ENCODE data around the gene DHCR24.
"Not testable (repeated sequence)": the region's sequence is repeated elsewhere in the genome, so short reads cannot be mapped to it uniquely, and the experiment has no call there.

Gene DHCR24

GRCh38 chr1:54887665-54888071 lies 673 bp upstream of the DHCR24 start:
- DNase-seq, result no peak

GRCh38 chr1:54885807-54886723 lies 930 bp downstream of the DHCR24 start:
- DNase-seq, result no peak

GRCh38 chr1:54885237-54885679 lies 1.7 kb downstream of the DHCR24 start:
- no peak for DNase-seq

- DNase-seq, result no peak
Observed at GRCh38 chr1:54884768-54885167, 2.2 kb downstream of the DHCR24 start.

- DNase-seq, result no peak
Observed at GRCh38 chr1:54884135-54884586, 2.8 kb downstream of the DHCR24 start.

- DNase-seq, result no peak
Observed at GRCh38 chr1:54883349-54884102, 3.5 kb downstream of the DHCR24 start.

- no peak for DNase-seq
Observed at GRCh38 chr1:54882519-54882918, 4.5 kb downstream of the DHCR24 start.

GRCh38 chr1:54881604-54882003 lies 5.4 kb downstream of the DHCR24 start:
- DNase-seq, result not testable (repeated sequence)

GRCh38 chr1:54879872-54880271 lies 7.1 kb downstream of the DHCR24 start:
- no peak for DNase-seq

GRCh38 chr1:54876814-54877213 lies 10.2 kb downstream of the DHCR24 start:
- no peak for DNase-seq

GRCh38 chr1:54875000-54875399 lies 12.0 kb downstream of the DHCR24 start:
- DNase-seq, result no peak

GRCh38 chr1:54874079-54874830 lies 12.7 kb downstream of the DHCR24 start:
- DNase-seq, result no peak

GRCh38 chr1:54872036-54872331 lies 15.0 kb downstream of the DHCR24 start:
- no peak for DNase-seq

- DNase-seq, result no peak
Observed at GRCh38 chr1:54871275-54872035, 15.5 kb downstream of the DHCR24 start.

- no peak for DNase-seq
Observed at GRCh38 chr1:54870869-54871268, 16.1 kb downstream of the DHCR24 start.

GRCh38 chr1:54869173-54869851 lies 17.7 kb downstream of the DHCR24 start:
- no peak for DNase-seq

GRCh38 chr1:54867717-54868057 lies 19.3 kb downstream of the DHCR24 start:
- DNase-seq, result no peak

GRCh38 chr1:54866801-54867716 lies 19.9 kb downstream of the DHCR24 start:
- DNase-seq, result no peak

GRCh38 chr1:54865238-54866073 lies 21.5 kb downstream of the DHCR24 start:
- DNase-seq, result no peak
